ENCODE data around the gene ZNF277. TPM values are rescaled to one million over a fixed set of nuclear protein-coding genes. Genes with fewer than 3 reads are reported as not detected.

ZNF277 gene
- total RNA-seq, 1 donor from 2014 or later = 14.0 TPM

DNA sequence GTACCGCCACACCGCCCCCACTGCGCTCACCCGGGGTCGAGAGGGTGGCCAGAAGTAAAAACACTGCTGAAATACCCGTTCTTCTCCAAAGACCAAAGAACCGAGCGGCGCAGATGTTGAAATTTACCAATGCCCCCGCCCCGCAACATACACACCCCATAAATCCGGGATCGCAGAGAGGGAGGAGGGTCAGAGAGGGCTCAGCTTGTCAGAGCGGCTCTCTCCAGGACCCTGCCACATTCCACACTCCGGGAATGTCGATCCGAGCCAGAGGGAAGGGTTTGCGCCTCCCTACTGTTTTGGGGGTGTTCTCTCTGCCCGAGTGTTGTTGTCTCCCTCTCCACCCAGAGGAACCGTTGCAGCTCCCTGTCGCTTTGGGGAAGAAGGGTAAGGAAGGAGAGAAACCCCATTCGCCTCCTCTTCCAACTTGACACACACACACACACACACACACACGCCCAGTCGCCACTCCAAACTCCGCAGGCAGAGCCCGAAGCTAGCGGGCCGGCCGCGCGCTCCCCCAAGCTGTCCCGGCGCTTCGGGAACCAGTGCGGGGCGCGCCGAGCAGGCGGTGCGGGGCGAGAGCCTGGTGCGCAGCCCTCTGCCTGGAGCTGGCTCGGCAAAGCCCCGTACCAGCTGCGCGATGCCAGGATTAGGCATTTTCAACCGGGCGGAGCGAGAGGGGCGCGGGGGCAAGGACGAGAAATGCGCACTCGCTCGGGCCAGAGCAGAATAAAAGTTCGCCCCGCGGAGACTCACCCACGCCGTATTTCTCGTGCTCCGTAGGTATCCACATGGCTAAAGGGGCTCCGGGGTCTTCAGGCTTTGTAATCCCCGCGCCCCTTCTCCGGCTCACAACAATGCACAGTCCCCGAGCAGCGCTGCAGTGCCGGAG is 905 bp upstream of the ZNF277 start:
- H3K27ac Mint-ChIP-seq = no peak overlapping the region
- H3K4me1 Mint-ChIP-seq (ENCODE audit: low read depth) = peaks cover 34% of the 10 kb centered on the region
- H3K36me3 Mint-ChIP-seq (ENCODE audit: low read depth) = no peaks in the 10 kb centered on the region
- peaks cover 4% of the 10 kb centered on the region for H3K9me3 Mint-ChIP-seq
- intact Hi-C loops (cut with micrococcal nuclease) = loop anchor here (1.0 to 10.0 kb wide), 9 partner anchors 187 to 1123 kb away; partner anchors contain the start of genes IFRD1, IMMP2L, SMIM30 and TMEM168
- H3K27me3 Mint-ChIP-seq (ENCODE audit: insufficient read depth) = peaks cover 39% of the 10 kb centered on the region
- peak overlapping the region; percentile 100 for H3K4me3 Mint-ChIP-seq
- no peak for DNase-seq (ENCODE audit: low spot score)

DNA sequence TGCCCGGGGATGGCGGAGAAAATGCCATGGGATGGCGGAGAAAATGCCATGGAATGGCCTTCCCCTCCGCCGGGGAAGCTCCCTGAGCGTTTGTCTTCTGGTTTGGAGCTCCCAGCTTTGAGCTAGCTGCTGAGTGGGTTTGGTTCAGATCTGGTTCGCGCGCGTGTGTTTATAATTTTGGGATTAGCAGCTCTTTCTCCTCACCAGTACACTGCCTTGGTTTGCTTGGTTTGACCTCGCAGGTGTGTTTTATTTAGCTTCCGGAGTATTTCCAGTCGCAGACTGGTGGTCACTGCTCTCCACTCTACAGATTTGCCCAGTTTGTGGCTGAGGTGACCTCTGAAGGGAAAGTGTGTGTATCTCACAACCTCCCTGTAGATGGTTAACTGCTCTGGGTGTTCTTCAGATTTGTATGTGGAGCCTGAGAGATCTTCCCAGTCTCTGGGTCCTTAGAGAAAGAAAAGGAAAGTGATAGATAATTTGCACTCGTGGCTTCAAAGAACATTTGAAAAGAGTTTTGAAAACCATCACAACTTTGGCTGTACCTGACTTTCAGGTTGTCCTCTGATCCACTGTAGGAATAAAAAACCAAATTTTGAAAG is 597 bp downstream of the ZNF277 start:
- no peak for DNase-seq (ENCODE audit: low spot score)
- Mint-ChIP-seq H3K27ac (peak overlapping the region; percentile 92), H3K27me3 (ENCODE audit: insufficient read depth) (peaks cover 24% of the 10 kb centered on the region), H3K4me1 (ENCODE audit: low read depth) (peaks cover 34% of the 10 kb centered on the region), H3K9me3 (no peaks in the 10 kb centered on the region), H3K36me3 (ENCODE audit: low read depth) (no peaks in the 10 kb centered on the region), H3K4me3 (peak overlapping the region; percentile 100)
- intact Hi-C loops (cut with micrococcal nuclease) = loop anchor here (1.0 to 10.0 kb wide), 9 partner anchors 186 to 1125 kb away; partner anchors contain the start of genes IFRD1, IMMP2L, SMIM30 and TMEM168

DNA sequence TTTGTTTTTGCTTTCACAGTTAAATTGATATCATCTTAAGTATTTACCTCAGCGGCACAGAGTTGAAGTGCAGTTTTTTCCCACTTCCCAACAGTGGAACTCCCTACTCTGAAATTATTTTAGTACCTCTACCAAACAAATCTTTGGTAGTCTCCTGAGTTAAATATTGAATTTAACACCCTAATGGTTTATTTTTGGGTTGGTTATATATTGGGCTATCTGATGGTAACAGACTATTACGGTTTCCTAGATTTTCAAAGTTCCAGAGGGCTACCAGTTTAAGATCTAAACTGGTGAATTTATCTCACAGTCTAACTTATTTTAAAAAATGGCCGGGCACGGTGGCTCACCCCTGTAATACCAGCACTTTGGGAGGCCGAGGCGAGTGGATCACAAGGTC is 1.3 kb downstream of the ZNF277 start:
- Mint-ChIP-seq H3K27ac (no peak overlapping the region), H3K4me3 (peak overlapping the region; percentile 100), H3K27me3 (ENCODE audit: insufficient read depth) (peaks cover 22% of the 10 kb centered on the region), H3K4me1 (ENCODE audit: low read depth) (peaks cover 37% of the 10 kb centered on the region), H3K36me3 (ENCODE audit: low read depth) (peaks cover 1% of the 10 kb centered on the region), H3K9me3 (no peaks in the 10 kb centered on the region)
- intact Hi-C loops (cut with micrococcal nuclease) = loop anchor here (2.0 to 10.0 kb wide), 5 partner anchors 185 to 1125 kb away; partner anchors contain the start of genes IMMP2L and TMEM168
- DNase-seq (ENCODE audit: low spot score) = no peak

DNA sequence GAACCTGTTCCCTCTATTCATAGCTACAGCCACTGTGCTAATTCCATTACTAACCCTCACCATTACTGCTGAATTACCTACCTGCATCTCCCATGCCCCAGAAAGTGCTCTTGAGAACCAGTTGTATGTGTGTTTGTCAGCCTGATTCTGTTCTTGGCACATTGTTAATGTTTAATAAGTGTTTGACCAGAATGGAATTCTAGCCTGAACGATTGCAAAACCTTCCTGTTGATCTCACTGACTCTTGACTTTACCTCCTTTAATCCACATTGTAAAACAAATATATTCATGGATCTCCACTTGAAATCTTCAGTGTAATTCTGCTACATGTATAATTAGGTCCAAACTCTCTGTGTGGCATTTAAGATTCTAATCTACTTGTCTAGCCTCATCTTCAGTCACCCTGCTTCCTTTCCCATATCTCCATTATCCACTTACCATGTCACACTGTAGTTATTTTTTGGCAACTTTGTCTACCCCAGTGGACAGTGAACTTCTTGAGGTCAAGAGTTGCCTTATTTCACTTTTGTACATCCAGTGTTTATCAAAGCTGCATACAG is 4.9 kb downstream of the ZNF277 start:
- intact Hi-C loops (cut with micrococcal nuclease) = no loop called here
- Mint-ChIP-seq H3K9me3 (no peaks in the 10 kb centered on the region), H3K27me3 (ENCODE audit: insufficient read depth) (no peaks in the 10 kb centered on the region), H3K4me1 (ENCODE audit: low read depth) (peaks cover 21% of the 10 kb centered on the region), H3K4me3 (no peak overlapping the region), H3K36me3 (ENCODE audit: low read depth) (peaks cover 1% of the 10 kb centered on the region), H3K27ac (no peak overlapping the region)
- no peak for DNase-seq (ENCODE audit: low spot score)

DNA sequence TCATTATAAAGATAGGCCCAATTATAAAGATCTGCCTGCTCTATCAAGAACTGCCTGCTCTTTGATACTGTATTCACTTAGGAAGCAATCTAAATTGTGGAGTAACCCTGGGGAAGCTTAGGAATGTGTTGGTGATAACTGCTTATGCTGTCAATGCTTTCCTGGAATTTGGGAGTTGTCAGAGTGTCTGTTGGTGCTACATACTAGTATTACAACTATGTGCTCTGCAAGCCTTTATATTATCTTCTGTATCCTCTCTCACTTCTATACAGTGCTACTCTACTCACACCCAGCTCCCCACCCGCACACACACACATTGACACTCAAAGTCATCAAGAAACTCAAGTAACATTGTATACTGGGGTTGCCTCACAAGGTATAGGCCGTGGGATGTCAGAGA is 6.1 kb downstream of the ZNF277 start:
- H3K4me3 Mint-ChIP-seq = no peak overlapping the region
- peaks cover 20% of the 10 kb centered on the region for H3K4me1 Mint-ChIP-seq (ENCODE audit: low read depth)
- H3K36me3 Mint-ChIP-seq (ENCODE audit: low read depth) = peaks cover 1% of the 10 kb centered on the region
- no peak for DNase-seq (ENCODE audit: low spot score)
- H3K27ac Mint-ChIP-seq = no peak overlapping the region
- intact Hi-C loops (cut with micrococcal nuclease) = no loop called here
- no peaks in the 10 kb centered on the region for H3K9me3 Mint-ChIP-seq
- no peaks in the 10 kb centered on the region for H3K27me3 Mint-ChIP-seq (ENCODE audit: insufficient read depth)

DNA sequence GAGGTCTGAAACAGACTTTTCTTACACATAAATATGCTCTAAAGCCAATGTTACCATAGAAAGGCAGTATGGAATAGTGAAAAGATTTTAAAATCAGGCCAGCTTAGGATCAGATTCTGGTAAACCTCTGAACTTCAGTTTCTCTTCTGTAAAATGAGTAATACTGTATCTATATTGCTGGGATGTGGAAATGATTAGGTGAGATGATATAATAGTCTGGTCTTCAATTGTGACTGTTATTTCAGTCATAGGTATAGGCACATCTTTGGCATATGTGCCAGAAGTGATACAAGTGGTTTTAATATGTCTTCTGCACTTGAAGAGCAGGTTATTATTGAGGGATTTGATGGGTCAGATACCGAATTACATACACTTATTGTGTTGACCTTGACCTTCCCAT is 7.2 kb downstream of the ZNF277 start:
- Mint-ChIP-seq H3K4me3 (no peak overlapping the region), H3K9me3 (no peaks in the 10 kb centered on the region), H3K27ac (no peak overlapping the region), H3K4me1 (ENCODE audit: low read depth) (peaks cover 17% of the 10 kb centered on the region), H3K27me3 (ENCODE audit: insufficient read depth) (no peaks in the 10 kb centered on the region), H3K36me3 (ENCODE audit: low read depth) (peaks cover 1% of the 10 kb centered on the region)
- intact Hi-C loops (cut with micrococcal nuclease) = no loop called here
- DNase-seq (ENCODE audit: low spot score) = no peak

DNA sequence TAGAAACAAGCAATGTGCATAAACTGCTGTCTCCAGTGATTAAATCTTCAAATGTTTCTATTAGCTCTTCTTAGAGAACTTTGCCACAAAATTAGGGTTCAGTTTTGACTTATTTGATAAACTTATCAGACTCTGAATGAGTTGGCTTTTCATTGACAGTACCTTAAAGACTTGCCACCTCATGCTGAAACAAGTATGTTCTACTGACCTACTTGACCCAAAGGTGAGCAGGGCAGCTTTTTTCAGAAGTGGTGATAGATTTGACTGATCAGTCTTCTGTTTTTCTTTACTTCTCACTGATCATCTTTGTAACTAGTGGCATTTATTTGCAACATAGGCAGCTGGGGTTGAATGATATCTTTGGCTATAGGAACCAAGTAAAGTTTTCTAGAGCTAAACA is 7.8 kb downstream of the ZNF277 start:
- Mint-ChIP-seq H3K27ac (no peak overlapping the region), H3K27me3 (ENCODE audit: insufficient read depth) (no peaks in the 10 kb centered on the region), H3K4me1 (ENCODE audit: low read depth) (peaks cover 17% of the 10 kb centered on the region), H3K4me3 (no peak overlapping the region), H3K36me3 (ENCODE audit: low read depth) (peaks cover 1% of the 10 kb centered on the region), H3K9me3 (no peaks in the 10 kb centered on the region)
- DNase-seq (ENCODE audit: low spot score) = no peak
- intact Hi-C loops (cut with micrococcal nuclease) = no loop called here

DNA sequence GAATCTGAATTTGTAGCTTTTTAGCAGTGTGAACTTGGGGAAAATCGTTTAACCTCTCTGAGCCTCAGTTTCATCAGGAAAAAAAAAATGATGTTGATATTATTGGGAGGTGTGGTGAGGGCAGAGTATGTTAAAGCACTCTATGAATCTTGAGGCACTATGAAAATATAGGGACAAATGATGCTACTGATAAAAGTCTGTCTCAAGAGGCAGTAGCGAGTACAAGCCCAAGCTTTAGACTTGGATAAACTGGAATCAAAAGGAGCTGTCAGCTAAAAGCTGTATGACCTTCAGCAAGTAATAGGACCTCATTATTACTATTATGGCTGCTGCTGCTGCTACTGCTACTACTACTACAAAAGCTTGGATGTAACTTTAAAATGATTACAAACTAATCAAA is 8.4 kb downstream of the ZNF277 start:
- DNase-seq (ENCODE audit: low spot score) = no peak
- no peaks in the 10 kb centered on the region for H3K27me3 Mint-ChIP-seq (ENCODE audit: insufficient read depth)
- peaks cover 17% of the 10 kb centered on the region for H3K4me1 Mint-ChIP-seq (ENCODE audit: low read depth)
- intact Hi-C loops (cut with micrococcal nuclease) = no loop called here
- H3K4me3 Mint-ChIP-seq = no peak overlapping the region
- no peaks in the 10 kb centered on the region for H3K9me3 Mint-ChIP-seq
- H3K27ac Mint-ChIP-seq = no peak overlapping the region
- H3K36me3 Mint-ChIP-seq (ENCODE audit: low read depth) = peaks cover 1% of the 10 kb centered on the region

DNA sequence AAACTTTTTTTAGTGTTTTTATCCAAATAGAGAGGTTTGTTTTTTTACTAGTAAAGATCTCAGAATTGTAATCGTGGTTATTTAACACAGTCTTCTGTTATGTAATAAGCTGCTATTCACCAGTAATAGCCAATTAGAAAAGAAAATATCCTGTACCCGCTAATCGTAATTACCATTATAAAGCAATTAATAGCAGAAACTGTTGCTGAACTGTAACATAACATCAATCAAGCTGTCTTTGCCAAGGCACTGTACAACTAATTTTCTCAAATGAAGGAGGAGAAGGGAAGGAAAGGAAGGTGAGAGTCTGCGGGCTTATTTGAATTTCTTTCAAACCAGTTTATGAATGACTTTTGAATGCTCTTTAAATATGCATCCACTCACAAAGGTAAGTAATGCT is 9.3 kb downstream of the ZNF277 start:
- Mint-ChIP-seq H3K36me3 (ENCODE audit: low read depth) (peaks cover 1% of the 10 kb centered on the region), H3K4me3 (no peak overlapping the region), H3K9me3 (no peaks in the 10 kb centered on the region), H3K27ac (no peak overlapping the region), H3K27me3 (ENCODE audit: insufficient read depth) (no peaks in the 10 kb centered on the region), H3K4me1 (ENCODE audit: low read depth) (peaks cover 17% of the 10 kb centered on the region)
- no peak for DNase-seq (ENCODE audit: low spot score)
- intact Hi-C loops (cut with micrococcal nuclease) = no loop called here

DNA sequence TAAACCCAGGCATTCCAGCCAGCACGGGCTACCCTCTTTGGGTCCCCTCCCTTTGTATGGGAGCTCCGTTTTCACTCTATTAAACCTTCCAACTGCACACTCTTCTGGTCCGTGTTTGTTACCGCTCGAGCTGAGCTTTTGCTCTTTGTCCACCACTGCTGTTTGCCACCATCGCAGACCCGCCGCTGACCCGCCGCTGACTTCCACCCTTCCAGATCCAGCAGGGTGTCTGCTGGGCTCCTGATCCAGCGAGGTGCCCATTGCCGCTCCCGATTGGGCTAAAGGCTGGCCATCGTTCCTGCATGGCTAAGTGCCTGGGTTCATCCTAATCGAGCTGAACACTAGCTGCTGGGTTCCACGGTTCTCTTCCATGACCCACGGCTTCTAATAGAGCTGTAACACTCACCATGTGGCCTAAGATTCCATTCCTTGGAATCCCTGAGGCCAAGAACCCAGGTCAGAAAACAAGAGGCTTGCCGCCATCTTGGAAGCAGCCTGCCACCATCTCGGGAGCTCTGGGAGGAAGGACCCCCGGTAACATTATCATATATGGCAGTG is 14.5 kb downstream of the ZNF277 start:
- peaks cover 9% of the 10 kb centered on the region for H3K4me1 Mint-ChIP-seq (ENCODE audit: low read depth)
- intact Hi-C loops (cut with micrococcal nuclease) = no loop called here
- H3K9me3 Mint-ChIP-seq = peaks cover 6% of the 10 kb centered on the region
- no peak for DNase-seq (ENCODE audit: low spot score)
- no peaks in the 10 kb centered on the region for H3K27me3 Mint-ChIP-seq (ENCODE audit: insufficient read depth)
- H3K4me3 Mint-ChIP-seq = no peak overlapping the region
- H3K27ac Mint-ChIP-seq = no peak overlapping the region
- no peaks in the 10 kb centered on the region for H3K36me3 Mint-ChIP-seq (ENCODE audit: low read depth)

DNA sequence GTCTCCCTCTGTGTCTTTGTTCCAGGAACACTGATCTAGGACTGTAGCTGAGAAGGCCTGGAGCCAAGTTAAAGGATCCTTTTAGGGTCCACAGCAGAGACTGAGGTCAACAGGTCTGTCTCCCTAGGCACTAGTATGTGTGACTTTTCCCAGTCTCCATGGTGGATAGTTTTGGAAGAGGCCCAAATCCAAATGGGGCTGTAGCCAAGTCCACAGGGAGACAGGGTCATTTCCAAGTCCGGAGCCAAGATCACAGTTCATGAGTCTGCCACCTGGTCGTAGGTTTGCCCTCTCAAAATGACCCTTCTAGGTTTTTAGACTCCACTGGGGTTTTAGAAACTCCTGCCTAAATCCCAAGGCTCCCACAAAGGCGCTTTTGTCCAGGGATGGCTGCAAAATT is 16.8 kb downstream of the ZNF277 start:
- H3K36me3 Mint-ChIP-seq (ENCODE audit: low read depth) = no peaks in the 10 kb centered on the region
- H3K4me1 Mint-ChIP-seq (ENCODE audit: low read depth) = no peaks in the 10 kb centered on the region
- H3K27ac Mint-ChIP-seq = no peak overlapping the region
- intact Hi-C loops (cut with micrococcal nuclease) = no loop called here
- H3K27me3 Mint-ChIP-seq (ENCODE audit: insufficient read depth) = no peaks in the 10 kb centered on the region
- no peak overlapping the region for H3K4me3 Mint-ChIP-seq
- H3K9me3 Mint-ChIP-seq = peaks cover 6% of the 10 kb centered on the region
- DNase-seq (ENCODE audit: low spot score) = no peak

DNA sequence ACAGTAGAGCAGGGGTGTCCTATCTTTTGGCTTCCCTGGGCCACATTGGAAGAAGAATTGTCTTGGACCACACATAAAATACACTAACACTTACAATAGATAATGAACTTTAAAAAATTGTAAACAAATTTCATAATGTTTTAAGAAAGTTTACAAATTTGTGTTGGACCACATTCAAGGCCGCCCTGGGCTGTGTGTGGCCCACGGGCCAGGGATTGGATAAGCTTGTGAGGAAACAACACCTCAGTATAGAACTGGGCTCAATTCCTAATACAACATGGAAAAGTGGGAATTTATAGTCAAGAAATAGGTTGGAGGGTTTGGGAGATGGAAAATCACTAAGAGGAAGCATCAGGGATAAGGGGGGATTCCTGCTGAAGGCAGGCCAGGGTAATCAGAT is 17.7 kb downstream of the ZNF277 start:
- Mint-ChIP-seq H3K27me3 (ENCODE audit: insufficient read depth) (no peaks in the 10 kb centered on the region), H3K27ac (no peak overlapping the region), H3K4me3 (no peak overlapping the region), H3K36me3 (ENCODE audit: low read depth) (no peaks in the 10 kb centered on the region), H3K9me3 (peaks cover 6% of the 10 kb centered on the region), H3K4me1 (ENCODE audit: low read depth) (no peaks in the 10 kb centered on the region)
- no peak for DNase-seq (ENCODE audit: low spot score)
- intact Hi-C loops (cut with micrococcal nuclease) = no loop called here

DNA sequence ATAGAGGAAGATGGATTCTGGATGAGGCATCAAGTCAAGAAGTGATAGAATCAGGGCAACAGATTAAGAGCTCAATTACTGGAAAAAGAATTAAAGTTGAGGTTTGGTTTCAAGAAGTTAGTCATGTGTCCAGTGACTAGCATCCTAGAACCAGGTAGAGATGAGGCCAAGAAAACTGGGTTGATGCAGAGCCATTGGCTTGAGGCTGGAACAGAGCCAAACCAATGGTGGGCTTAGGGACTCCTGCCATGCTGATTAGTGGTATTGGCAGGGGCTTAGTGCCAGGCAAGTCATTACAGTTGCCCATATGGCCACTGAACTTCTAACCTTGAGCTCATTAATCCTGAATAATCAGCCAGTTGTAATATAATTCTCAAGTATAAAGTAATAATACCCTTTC is 18.5 kb downstream of the ZNF277 start:
- Mint-ChIP-seq H3K27me3 (ENCODE audit: insufficient read depth) (no peaks in the 10 kb centered on the region), H3K4me1 (ENCODE audit: low read depth) (no peaks in the 10 kb centered on the region), H3K4me3 (no peak overlapping the region), H3K36me3 (ENCODE audit: low read depth) (no peaks in the 10 kb centered on the region), H3K27ac (no peak overlapping the region), H3K9me3 (peaks cover 6% of the 10 kb centered on the region)
- intact Hi-C loops (cut with micrococcal nuclease) = no loop called here
- no peak for DNase-seq (ENCODE audit: low spot score)
